DMS153 (cell line): ENCODE measurements around the gene PTGIS.

Experiments
- DNase-seq: peaks from one replicate; lab custom pipeline; 2025; lab: John Stamatoyannopoulos, UW

Gene PTGIS

GRCh38 chr20:49595811-49596561 is 28.0 kb upstream of the PTGIS start:
- no peak for DNase-seq

GRCh38 chr20:49595346-49595745 is 27.4 kb upstream of the PTGIS start:
- DNase-seq, result no peak

GRCh38 chr20:49594931-49595315 is 27.0 kb upstream of the PTGIS start:
- no peak for DNase-seq

- no peak for DNase-seq
Measured at GRCh38 chr20:49594143-49594930, 26.4 kb upstream of the PTGIS start.

- DNase-seq, result no peak
Measured at GRCh38 chr20:49593466-49594142, 25.7 kb upstream of the PTGIS start.

- no peak for DNase-seq
Measured at GRCh38 chr20:49592120-49592519, 24.2 kb upstream of the PTGIS start.

- no peak for DNase-seq
Measured at GRCh38 chr20:49591217-49591865, 23.4 kb upstream of the PTGIS start.

- no peak for DNase-seq
Measured at GRCh38 chr20:49590163-49591017, 22.5 kb upstream of the PTGIS start.

GRCh38 chr20:49589747-49590146 is 21.8 kb upstream of the PTGIS start:
- no peak for DNase-seq

GRCh38 chr20:49587111-49587570 is 19.2 kb upstream of the PTGIS start:
- no peak for DNase-seq

- no peak for DNase-seq
Measured at GRCh38 chr20:49585585-49586245, 17.8 kb upstream of the PTGIS start.

GRCh38 chr20:49584418-49585382 is 16.8 kb upstream of the PTGIS start:
- DNase-seq, result no peak

GRCh38 chr20:49583669-49584417 is 15.9 kb upstream of the PTGIS start:
- peak; percentile 56 for DNase-seq

- no peak for DNase-seq
Measured at GRCh38 chr20:49583343-49583668, 15.4 kb upstream of the PTGIS start.

GRCh38 chr20:49582413-49583334 is 14.7 kb upstream of the PTGIS start:
- no peak for DNase-seq

- no peak for DNase-seq
Measured at GRCh38 chr20:49581482-49581881, 13.5 kb upstream of the PTGIS start.

- DNase-seq, result no peak
Measured at GRCh38 chr20:49580813-49581174, 12.9 kb upstream of the PTGIS start.
